ENCODE measurements around the gene LMBR1. TPM values are rescaled to one million over a fixed set of nuclear protein-coding genes. Genes with fewer than 3 reads are reported as not detected.

The LMBR1 gene
- total and polyA plus RNA-seq, 4 donors: 11.2 to 35.7 (median 17.9) TPM

- H3K36me3 ChIP-seq (ENCODE audit: control insufficient read depth in 4 of 4, insufficient read depth in 3 of 4, low read depth in 1 of 4, low read length in 3 of 4): peaks cover 0 to 2% (median 0%) of the 10 kb centered on the region in 4 donors
- DNase-seq (ENCODE audit: low spot score): no peak
- H3K27ac ChIP-seq (ENCODE audit: low read depth in 1 of 2, low read length in 2 of 2): no peak overlapping the region
- H3K9ac ChIP-seq (ENCODE audit: low read depth in 1 of 2, low read length in 2 of 2): no peak overlapping the region
- H3K9me3 ChIP-seq (ENCODE audit: control insufficient read depth in 4 of 4, low read length in 3 of 4): no peaks in the 10 kb centered on the region
- no peaks in the 10 kb centered on the region for H3K27me3 ChIP-seq (ENCODE audit: control insufficient read depth in 4 of 4, insufficient read depth in 4 of 4, low read length in 3 of 4)
- no peaks in the 10 kb centered on the region for H3K4me1 ChIP-seq (ENCODE audit: control insufficient read depth in 4 of 4, insufficient read depth in 4 of 4, low read length in 3 of 4)
- TF ChIP-seq HNF4G (IDR thresholded peaks at IDR 0.05) (no peak), TAF1 (conservative IDR thresholded peaks at IDR 0.05) (no peak), FOXA1 (IDR thresholded peaks at IDR 0.05) (no peak), SP1 (IDR thresholded peaks at IDR 0.05) (no peak), ATF3 (IDR thresholded peaks at IDR 0.05) (no peak), REST (IDR thresholded peaks at IDR 0.05) (no peak), JUND (IDR thresholded peaks at IDR 0.05) (no peak), RXRA (IDR thresholded peaks at IDR 0.05) (no peak), YY1 (IDR thresholded peaks at IDR 0.05) (no peak), RAD21 (IDR thresholded peaks at IDR 0.05) (no peak), NR2F2 (IDR thresholded peaks at IDR 0.05) (no peak), FOXA2 (IDR thresholded peaks at IDR 0.05) (no peak), GABPA (IDR thresholded peaks at IDR 0.05 in 1 of 2, conservative IDR thresholded peaks at IDR 0.05 in 1 of 2) (no peak), MAX (IDR thresholded peaks at IDR 0.05) (no peak), EGR1 (IDR thresholded peaks at IDR 0.05; ENCODE audit: low read depth in 2 of 2) (no peak), HNF4A (conservative IDR thresholded peaks at IDR 0.05) (no peak)
- TF ChIP-seq, protein P1, sequence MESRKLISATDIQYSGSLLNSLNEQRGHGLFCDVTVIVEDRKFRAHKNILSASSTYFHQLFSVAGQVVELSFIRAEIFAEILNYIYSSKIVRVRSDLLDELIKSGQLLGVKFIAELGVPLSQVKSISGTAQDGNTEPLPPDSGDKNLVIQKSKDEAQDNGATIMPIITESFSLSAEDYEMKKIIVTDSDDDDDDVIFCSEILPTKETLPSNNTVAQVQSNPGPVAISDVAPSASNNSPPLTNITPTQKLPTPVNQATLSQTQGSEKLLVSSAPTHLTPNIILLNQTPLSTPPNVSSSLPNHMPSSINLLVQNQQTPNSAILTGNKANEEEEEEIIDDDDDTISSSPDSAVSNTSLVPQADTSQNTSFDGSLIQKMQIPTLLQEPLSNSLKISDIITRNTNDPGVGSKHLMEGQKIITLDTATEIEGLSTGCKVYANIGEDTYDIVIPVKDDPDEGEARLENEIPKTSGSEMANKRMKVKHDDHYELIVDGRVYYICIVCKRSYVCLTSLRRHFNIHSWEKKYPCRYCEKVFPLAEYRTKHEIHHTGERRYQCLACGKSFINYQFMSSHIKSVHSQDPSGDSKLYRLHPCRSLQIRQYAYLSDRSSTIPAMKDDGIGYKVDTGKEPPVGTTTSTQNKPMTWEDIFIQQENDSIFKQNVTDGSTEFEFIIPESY (IDR thresholded peaks at IDR 0.05): no peak
- TF ChIP-seq, protein P2, sequence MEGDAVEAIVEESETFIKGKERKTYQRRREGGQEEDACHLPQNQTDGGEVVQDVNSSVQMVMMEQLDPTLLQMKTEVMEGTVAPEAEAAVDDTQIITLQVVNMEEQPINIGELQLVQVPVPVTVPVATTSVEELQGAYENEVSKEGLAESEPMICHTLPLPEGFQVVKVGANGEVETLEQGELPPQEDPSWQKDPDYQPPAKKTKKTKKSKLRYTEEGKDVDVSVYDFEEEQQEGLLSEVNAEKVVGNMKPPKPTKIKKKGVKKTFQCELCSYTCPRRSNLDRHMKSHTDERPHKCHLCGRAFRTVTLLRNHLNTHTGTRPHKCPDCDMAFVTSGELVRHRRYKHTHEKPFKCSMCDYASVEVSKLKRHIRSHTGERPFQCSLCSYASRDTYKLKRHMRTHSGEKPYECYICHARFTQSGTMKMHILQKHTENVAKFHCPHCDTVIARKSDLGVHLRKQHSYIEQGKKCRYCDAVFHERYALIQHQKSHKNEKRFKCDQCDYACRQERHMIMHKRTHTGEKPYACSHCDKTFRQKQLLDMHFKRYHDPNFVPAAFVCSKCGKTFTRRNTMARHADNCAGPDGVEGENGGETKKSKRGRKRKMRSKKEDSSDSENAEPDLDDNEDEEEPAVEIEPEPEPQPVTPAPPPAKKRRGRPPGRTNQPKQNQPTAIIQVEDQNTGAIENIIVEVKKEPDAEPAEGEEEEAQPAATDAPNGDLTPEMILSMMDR (IDR thresholded peaks at IDR 0.05; ENCODE audit: low read depth, low read length, missing input control): no peak
- no peak overlapping the region for H3K4me3 ChIP-seq (ENCODE audit: low read depth in 1 of 3, low read length in 3 of 3)
- WGBS: 98% methylated on average over 1 of the region's 1 CpG
These were observed 146.1 kb downstream of the LMBR1 start for GRCh38 chr7:156746891-156747290.
